GM18909 (cell line): ENCODE measurements around the gene CREB3.

Experiments used
- ATAC-seq: cut with Tn5 transposase; IDR thresholded peaks from one replicate; pipeline ENCODE4 v1.9.1; 2021; ENCODE audit warnings: mild to moderate bottlenecking; ENCODE audit not compliant: unreplicated experiment, poor library complexity

CREB3 gene

GRCh38 chr9:35723908-35724307, 8.6 kb upstream of the CREB3 start:
- no peak for ATAC-seq

DNA sequence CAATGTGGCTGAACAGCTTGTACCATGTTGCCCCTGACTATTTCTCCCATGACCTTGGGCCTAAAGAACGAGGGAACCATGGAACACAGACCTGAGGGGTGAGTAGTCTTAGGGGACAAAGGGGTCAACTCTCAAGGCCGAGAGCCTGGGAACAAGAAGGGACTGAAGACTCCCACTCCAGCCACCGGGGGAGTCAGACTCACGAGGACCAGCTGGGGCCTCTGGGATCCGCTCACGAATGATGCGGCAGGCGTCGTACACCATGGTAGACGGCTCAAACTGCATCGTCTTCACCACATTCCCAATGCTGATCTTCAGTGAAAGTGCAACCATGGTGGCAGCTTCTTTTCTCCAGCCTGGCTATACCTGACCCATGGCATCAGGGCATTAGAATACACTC, 7.1 kb upstream of the CREB3 start:
- no peak for ATAC-seq

DNA sequence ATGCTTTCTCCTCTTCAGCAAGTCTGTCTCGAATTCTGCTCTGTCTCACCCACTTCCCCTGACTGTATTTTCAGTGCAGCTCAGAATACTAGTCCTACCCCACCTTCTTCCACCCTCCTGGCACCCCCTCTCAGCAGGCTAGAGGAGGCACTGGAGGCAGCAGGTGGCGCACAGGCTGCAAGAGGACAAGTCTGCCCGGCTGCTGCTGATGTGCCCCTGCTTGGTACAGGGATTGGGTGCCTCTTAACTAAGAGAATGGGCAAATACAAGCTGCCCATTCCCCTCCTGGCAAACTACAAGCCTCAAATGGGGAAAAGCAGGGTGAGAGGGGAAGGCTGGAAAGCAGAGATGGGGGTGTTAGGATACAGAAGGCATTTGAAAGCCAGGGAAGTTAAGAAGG, 5.5 kb upstream of the CREB3 start:
- ATAC-seq, result peak; percentile 39

GRCh38 chr9:35727676-35728040, 4.8 kb upstream of the CREB3 start:
- no peak for ATAC-seq

GRCh38 chr9:35728041-35728971, 4.2 kb upstream of the CREB3 start:
- no peak for ATAC-seq

- ATAC-seq, result no peak
Measured at GRCh38 chr9:35729101-35729500, 3.4 kb upstream of the CREB3 start.

GRCh38 chr9:35729700-35730485, 2.6 kb upstream of the CREB3 start:
- ATAC-seq, result no peak

DNA sequence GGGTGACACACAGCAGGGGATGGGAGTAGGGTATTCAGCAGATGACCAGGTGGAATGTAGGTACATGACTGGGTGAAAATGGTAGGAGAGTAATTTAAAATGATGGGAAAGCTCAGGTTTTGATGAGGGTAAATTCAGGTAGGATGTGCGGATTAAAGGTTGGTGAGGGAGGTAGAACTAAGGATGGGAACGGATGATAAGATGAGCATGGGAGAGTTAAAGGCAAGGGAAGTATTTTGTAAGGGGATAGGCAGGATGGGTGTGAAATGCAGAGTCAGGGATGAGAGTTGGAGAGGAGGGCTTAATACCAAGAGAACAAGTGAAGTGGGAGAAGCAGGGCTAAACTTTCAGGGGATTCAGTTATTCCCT, 2.0 kb upstream of the CREB3 start:
- ATAC-seq, result no peak

- no peak for ATAC-seq
Measured at GRCh38 chr9:35731415-35732184, 866 bp upstream of the CREB3 start.

GRCh38 chr9:35732800-35733541, 505 bp downstream of the CREB3 start:
- ATAC-seq, result peak; percentile 6

GRCh38 chr9:35734096-35734495, 1.6 kb downstream of the CREB3 start:
- ATAC-seq, result no peak

DNA sequence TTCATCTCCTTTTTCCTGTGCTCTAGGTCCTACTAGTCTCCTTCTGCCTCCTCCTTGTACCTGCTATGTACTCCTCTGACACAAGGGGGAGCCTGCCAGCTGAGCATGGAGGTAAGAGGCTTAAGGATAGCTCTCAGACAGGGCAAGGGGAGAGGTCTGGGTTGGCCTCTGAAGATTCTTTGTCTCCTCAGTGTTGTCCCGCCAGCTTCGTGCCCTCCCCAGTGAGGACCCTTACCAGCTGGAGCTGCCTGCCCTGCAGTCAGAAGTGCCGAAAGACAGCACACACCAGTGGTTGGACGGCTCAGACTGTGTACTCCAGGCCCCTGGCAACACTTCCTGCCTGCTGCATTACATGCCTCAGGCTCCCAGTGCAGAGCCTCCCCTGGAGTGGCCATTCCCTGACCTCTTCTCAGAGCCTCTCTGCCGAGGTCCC, 3.8 kb downstream of the CREB3 start:
- ATAC-seq, result no peak

DNA sequence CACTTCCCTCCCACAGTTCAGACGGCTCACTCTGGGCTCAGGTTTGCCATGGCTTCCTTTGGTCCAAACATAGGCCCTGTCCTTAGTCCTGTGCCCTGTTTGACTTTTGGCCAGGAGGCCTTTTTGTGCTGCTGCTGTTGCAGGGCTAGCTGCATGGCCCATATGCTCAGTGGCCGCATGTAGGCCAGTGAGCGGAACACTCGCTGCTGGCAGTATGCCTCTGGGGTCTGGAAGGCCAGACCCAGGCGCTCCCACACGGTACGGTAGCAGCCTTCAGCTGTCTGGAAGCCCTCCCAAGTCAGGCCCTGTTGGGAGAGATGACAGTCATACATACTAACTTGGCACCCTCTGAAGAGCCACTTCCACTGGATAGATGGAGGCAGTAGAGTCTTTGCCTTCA, 4.7 kb downstream of the CREB3 start:
- ATAC-seq, result no peak

- no peak for ATAC-seq
Measured at GRCh38 chr9:35738186-35738585, 5.7 kb downstream of the CREB3 start.

DNA sequence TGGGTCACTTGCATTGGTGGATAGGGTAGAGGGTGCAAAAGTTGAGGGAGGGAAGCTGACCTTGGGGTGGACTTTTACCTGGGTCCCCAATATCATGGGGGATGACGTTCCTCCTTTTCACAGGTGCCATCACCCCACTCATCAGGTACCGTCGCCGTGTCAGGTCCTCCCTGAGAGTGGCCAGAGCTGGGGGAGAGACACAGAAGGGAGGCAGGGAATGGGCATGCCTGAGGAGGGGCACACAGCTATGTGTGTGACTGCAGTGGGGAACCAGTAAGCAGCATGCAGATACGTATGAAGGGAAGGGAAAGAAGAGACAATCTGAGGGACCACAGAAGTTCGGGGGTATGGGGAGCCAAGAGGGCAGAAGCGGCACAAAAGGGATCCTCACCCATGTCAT, 6.5 kb downstream of the CREB3 start:
- ATAC-seq, result no peak

DNA sequence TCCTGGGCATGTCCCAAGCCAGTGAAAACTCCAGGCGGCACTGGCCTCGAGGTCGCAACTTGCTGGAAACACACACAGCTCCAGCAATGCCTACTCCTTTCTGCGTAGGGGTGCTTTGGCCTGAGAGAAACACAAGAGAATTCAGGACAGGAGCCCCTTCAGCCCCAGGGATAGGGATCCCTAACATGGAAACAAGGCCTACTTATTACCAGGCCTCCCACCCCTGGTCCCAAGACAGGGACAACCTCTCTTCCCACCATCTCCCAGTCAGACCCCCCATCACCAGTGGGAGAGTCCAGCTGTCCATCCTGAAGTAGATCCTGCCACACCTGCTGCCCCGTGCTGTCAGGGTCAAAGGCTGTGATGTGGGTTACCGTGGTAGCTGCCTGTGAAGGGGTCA, 7.8 kb downstream of the CREB3 start:
- no peak for ATAC-seq

GRCh38 chr9:35741740-35742139, 9.3 kb downstream of the CREB3 start:
- no peak for ATAC-seq

GRCh38 chr9:35743452-35743851, 11.0 kb downstream of the CREB3 start:
- ATAC-seq, result no peak

- ATAC-seq, result no peak
Measured at GRCh38 chr9:35743880-35744518, 11.5 kb downstream of the CREB3 start.

DNA sequence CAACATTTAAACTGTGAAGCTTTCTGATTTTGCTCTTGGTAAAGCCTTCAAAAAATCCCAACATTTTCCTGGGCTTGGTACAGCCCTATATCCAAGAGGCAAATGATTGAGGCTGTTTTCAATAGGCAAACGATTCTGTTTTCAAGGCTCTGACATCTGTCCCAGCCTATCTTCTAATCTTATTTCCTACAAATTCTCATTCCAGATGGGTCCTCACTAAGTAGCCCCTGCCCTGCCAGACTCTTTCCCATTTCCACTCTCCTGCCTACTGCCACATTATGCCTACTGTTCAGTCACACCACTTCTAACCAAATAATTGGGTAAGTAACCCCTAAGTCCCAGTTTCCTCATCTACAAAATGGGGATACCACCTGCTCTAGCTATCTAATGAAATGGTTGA, 13.1 kb downstream of the CREB3 start:
- ATAC-seq, result no peak
